HG02610 (cell line): ENCODE measurements around the gene ADRB2.

Source experiments
- ATAC-seq: cut with Tn5 transposase; IDR thresholded peaks from one replicate; pipeline ENCODE4 v1.9.1; 2021; ENCODE audit warnings: mild to moderate bottlenecking, moderate library complexity; ENCODE audit not compliant: unreplicated experiment

The ADRB2 gene

GRCh38 chr5:148826053-148826738, at the start of gene ADRB2:
Gene ADRB2, plus strand, starts transcription at chr5:148826611. Its CDS starts 221 bp downstream, at chr5:148826832.
- ATAC-seq: peak; percentile 98

- no peak for ATAC-seq
Measured at GRCh38 chr5:148776780-148777179, 49.6 kb upstream of the ADRB2 start.

GRCh38 chr5:148778882-148779281, 47.5 kb upstream of the ADRB2 start:
- no peak for ATAC-seq

- ATAC-seq: no peak
Measured at GRCh38 chr5:148780711-148781110, 45.7 kb upstream of the ADRB2 start.

- no peak for ATAC-seq
Measured at GRCh38 chr5:148781766-148782165, 44.6 kb upstream of the ADRB2 start.

- ATAC-seq: no peak
Measured at GRCh38 chr5:148785223-148785622, 41.2 kb upstream of the ADRB2 start.

- ATAC-seq: no peak
Measured at GRCh38 chr5:148786456-148786855, 40.0 kb upstream of the ADRB2 start.

- no peak for ATAC-seq
Measured at GRCh38 chr5:148788636-148789035, 37.8 kb upstream of the ADRB2 start.

- ATAC-seq: peak; percentile 29
Measured at GRCh38 chr5:148790545-148791333, 35.7 kb upstream of the ADRB2 start.

- peak; percentile 94 for ATAC-seq
Measured at GRCh38 chr5:148791334-148791667, 35.1 kb upstream of the ADRB2 start.

GRCh38 chr5:148791696-148792095, 34.7 kb upstream of the ADRB2 start:
- no peak for ATAC-seq

- ATAC-seq: peak; percentile 16
Measured at GRCh38 chr5:148792744-148793143, 33.7 kb upstream of the ADRB2 start.

GRCh38 chr5:148793261-148793660, 33.1 kb upstream of the ADRB2 start:
- no peak for ATAC-seq

- ATAC-seq: no peak
Measured at GRCh38 chr5:148794275-148794674, 32.1 kb upstream of the ADRB2 start.

- peak; percentile 35 for ATAC-seq
Measured at GRCh38 chr5:148794729-148795561, 31.5 kb upstream of the ADRB2 start.

GRCh38 chr5:148796936-148797335, 29.5 kb upstream of the ADRB2 start:
- ATAC-seq: no peak

GRCh38 chr5:148798786-148799185, 27.6 kb upstream of the ADRB2 start:
- ATAC-seq: no peak

- peak; percentile 45 for ATAC-seq
Measured at GRCh38 chr5:148799737-148800527, 26.5 kb upstream of the ADRB2 start.

- no peak for ATAC-seq
Measured at GRCh38 chr5:148801682-148802276, 24.6 kb upstream of the ADRB2 start.

- peak; percentile 20 for ATAC-seq
Measured at GRCh38 chr5:148803451-148803850, 23.0 kb upstream of the ADRB2 start.
